Lower leg skin (tissue), 4 donors: ENCODE results near the gene HHLA2. TPM values are rescaled to one million over a fixed set of nuclear protein-coding genes. Genes with fewer than 3 reads are reported as not detected.

Experiments
- DNase-seq, 2 donors: peaks; one replicate each; pipeline ENCODE4 v3.0.0-alpha.2; 2019; ENCODE audit warnings: low spot score in 2 of 2
- H3K4me3 ChIP-seq: fragments of 200-600 bp; sonication (generic); 2 replicates; pipeline ENCODE4 v1.5.1; 2017; ENCODE audit warnings: mild to moderate bottlenecking, low read depth; ENCODE audit not compliant: poor library complexity, severe bottlenecking
- CTCF ChIP-seq, 3 donors: fragments of 450-650 bp; IDR thresholded peaks; one replicate each; pipeline ENCODE4 v1.5.1; 2016; ENCODE audit warnings: antibody characterized with exemption in 3 of 3, mild to moderate bottlenecking in 3 of 3, moderate library complexity in 2 of 3
- POLR2A ChIP-seq, 2 donors: fragments of 450-650 bp; IDR thresholded peaks; one replicate each; pipeline ENCODE4 v1.6.1; 2016 to 2017; ENCODE audit warnings: antibody characterized with exemption in 2 of 2, mild to moderate bottlenecking in 1 of 2, moderate library complexity in 1 of 2
- WGBS, 2 donors: methylation state at CpG; one replicate each; pipeline ENCODE4 v1.1.5; 2018; 5-methylcytosine and 5-hydroxymethylcytosine counted together
- intact Hi-C: fragments of 100-400 bp; cut with DNase I; formaldehyde crosslinking; loops from one replicate; pipeline ENCODE4 v1.15.0; 2023; ENCODE audit warnings: low total_unique reads
- total RNA-seq, 4 donors: library from RNA; depleted of rRNA; stranded (reverse); fragments of >200 nt; gene quantifications; one replicate each; pipeline ENCODE4 v1.1.0, GENCODE V29; 2016

HHLA2 gene
- total RNA-seq, 4 donors from 2014 or later = not detected

- WGBS, 2 donors = 49 to 67% methylated on average over 7 of the region's 7 CpGs
- intact Hi-C loops = no loop called here
- H3K4me3 ChIP-seq = no peak overlapping the region
- TF ChIP-seq CTCF (IDR thresholded peaks at IDR 0.05) (no peak), POLR2A (IDR thresholded peaks at IDR 0.05) (no peak)
- DNase-seq = no peak
Measured at GRCh38 chr3:108408883-108409799, 112.8 kb downstream of the HHLA2 start.

- DNase-seq = no peak
- TF ChIP-seq POLR2A (IDR thresholded peaks at IDR 0.05) (no peak), CTCF (IDR thresholded peaks at IDR 0.05) (no peak)
- 50 to 61% methylated on average over 4 of the region's 4 CpGs for WGBS, 2 donors
- H3K4me3 ChIP-seq = no peak overlapping the region
- intact Hi-C loops = no loop called here
Measured at GRCh38 chr3:108409800-108410178, 113.4 kb downstream of the HHLA2 start.

- WGBS, 2 donors = 46 to 57% methylated on average over 11 of the region's 11 CpGs
- TF ChIP-seq POLR2A (IDR thresholded peaks at IDR 0.05) (no peak), CTCF (IDR thresholded peaks at IDR 0.05) (no peak)
- H3K4me3 ChIP-seq = no peak overlapping the region
- intact Hi-C loops = no loop called here
- DNase-seq = no peak
Measured at GRCh38 chr3:108410531-108410984, 114.2 kb downstream of the HHLA2 start.

GRCh38 chr3:108412121-108412750 lies 115.9 kb downstream of the HHLA2 start:
- no peak for DNase-seq
- TF ChIP-seq CTCF (IDR thresholded peaks at IDR 0.05) (no peak), POLR2A (IDR thresholded peaks at IDR 0.05) (no peak)
- H3K4me3 ChIP-seq = no peak overlapping the region
- intact Hi-C loops = no loop called here
- 68 to 69% methylated on average over 6 of the region's 6 CpGs for WGBS, 2 donors

GRCh38 chr3:108414007-108414406 lies 117.7 kb downstream of the HHLA2 start:
- intact Hi-C loops = no loop called here
- TF ChIP-seq POLR2A (IDR thresholded peaks at IDR 0.05) (no peak), CTCF (IDR thresholded peaks at IDR 0.05) (no peak)
- 90 to 97% methylated on average over 5 of the region's 5 CpGs for WGBS, 2 donors
- no peak overlapping the region for H3K4me3 ChIP-seq
- no peak for DNase-seq
